ENCODE results near the gene FOXI3. TPM values are rescaled to one million over a fixed set of nuclear protein-coding genes. Genes with fewer than 3 reads are reported as not detected.
"Not testable (repeated sequence)": the region's sequence is repeated elsewhere in the genome, so short reads cannot be mapped to it uniquely, and the experiment has no call there.

The FOXI3 gene
- total RNA-seq, 4 donors from 2014 or later, result not detected

GRCh38 chr2:88429929-88430328 lies 22.6 kb downstream of the FOXI3 start:
- H3K4me1 ChIP-seq, result no peaks in the 10 kb centered on the region
- DNase-seq (ENCODE audit: extremely low spot score), result no peak
- H3K27me3 ChIP-seq, result no peaks in the 10 kb centered on the region
- H3K9me3 ChIP-seq, result no peaks in the 10 kb centered on the region
- H3K27ac ChIP-seq (replicated peaks in 1 of 4), result no peak overlapping the region
- TF ChIP-seq, protein P1, sequence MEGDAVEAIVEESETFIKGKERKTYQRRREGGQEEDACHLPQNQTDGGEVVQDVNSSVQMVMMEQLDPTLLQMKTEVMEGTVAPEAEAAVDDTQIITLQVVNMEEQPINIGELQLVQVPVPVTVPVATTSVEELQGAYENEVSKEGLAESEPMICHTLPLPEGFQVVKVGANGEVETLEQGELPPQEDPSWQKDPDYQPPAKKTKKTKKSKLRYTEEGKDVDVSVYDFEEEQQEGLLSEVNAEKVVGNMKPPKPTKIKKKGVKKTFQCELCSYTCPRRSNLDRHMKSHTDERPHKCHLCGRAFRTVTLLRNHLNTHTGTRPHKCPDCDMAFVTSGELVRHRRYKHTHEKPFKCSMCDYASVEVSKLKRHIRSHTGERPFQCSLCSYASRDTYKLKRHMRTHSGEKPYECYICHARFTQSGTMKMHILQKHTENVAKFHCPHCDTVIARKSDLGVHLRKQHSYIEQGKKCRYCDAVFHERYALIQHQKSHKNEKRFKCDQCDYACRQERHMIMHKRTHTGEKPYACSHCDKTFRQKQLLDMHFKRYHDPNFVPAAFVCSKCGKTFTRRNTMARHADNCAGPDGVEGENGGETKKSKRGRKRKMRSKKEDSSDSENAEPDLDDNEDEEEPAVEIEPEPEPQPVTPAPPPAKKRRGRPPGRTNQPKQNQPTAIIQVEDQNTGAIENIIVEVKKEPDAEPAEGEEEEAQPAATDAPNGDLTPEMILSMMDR (IDR thresholded peaks at IDR 0.05), result no peak
- TF ChIP-seq EP300 (IDR thresholded peaks at IDR 0.05) (no peak), POLR2AphosphoS5 (IDR thresholded peaks at IDR 0.05) (no peak), POLR2A (IDR thresholded peaks at IDR 0.05; ENCODE audit: low read depth) (no peak)
- H3K4me3 ChIP-seq, result no peak overlapping the region
- WGBS, result 92% methylated on average over 7 of the region's 7 CpGs
- no peaks in the 10 kb centered on the region for H3K36me3 ChIP-seq
- intact Hi-C loops (cut with DNase I), result no loop called here

- intact Hi-C loops (cut with DNase I), result no loop called here
- H3K4me3 ChIP-seq, result no peak overlapping the region
- no peaks in the 10 kb centered on the region for H3K9me3 ChIP-seq
Measured at GRCh38 chr2:88423733-88424132, 28.8 kb downstream of the FOXI3 start.

GRCh38 chr2:88419051-88419450 lies 33.4 kb downstream of the FOXI3 start:
- 89% methylated on average over 9 of the region's 9 CpGs for WGBS
- H3K27me3 ChIP-seq; intact Hi-C loops (cut with DNase I); DNase-seq (ENCODE audit: extremely low spot score); H3K9me3 ChIP-seq; H3K27ac ChIP-seq (replicated peaks in 1 of 4); H3K4me3 ChIP-seq; H3K4me1 ChIP-seq; H3K36me3 ChIP-seq: not testable (repeated sequence)

More at GRCh38 chr2:88423733-88424132, 28.8 kb downstream of the FOXI3 start:
- peaks cover 0 to 3% (median 0%) of the 10 kb centered on the region in 4 donors for H3K27me3 ChIP-seq
- DNase-seq (ENCODE audit: extremely low spot score), result no peak
- no peak overlapping the region for H3K27ac ChIP-seq (replicated peaks in 1 of 4)
- TF ChIP-seq EP300 (IDR thresholded peaks at IDR 0.05), result no peak
- TF ChIP-seq POLR2A (IDR thresholded peaks at IDR 0.05; ENCODE audit: low read depth), result no peak
- TF ChIP-seq POLR2AphosphoS5 (IDR thresholded peaks at IDR 0.05), result no peak
- TF ChIP-seq, protein P1 (IDR thresholded peaks at IDR 0.05), result no peak
- H3K4me1 ChIP-seq, result no peaks in the 10 kb centered on the region
- 71% methylated on average over 2 of the region's 2 CpGs for WGBS
- H3K36me3 ChIP-seq, result no peaks in the 10 kb centered on the region

GRCh38 chr2:88416016-88416663 lies 36.4 kb downstream of the FOXI3 start:
- H3K9me3 ChIP-seq, result no peaks in the 10 kb centered on the region
- H3K4me3 ChIP-seq, result no peak overlapping the region
- H3K27me3 ChIP-seq, result peaks cover 0 to 3% (median 1%) of the 10 kb centered on the region in 4 donors
- H3K36me3 ChIP-seq, result no peaks in the 10 kb centered on the region
- DNase-seq (ENCODE audit: extremely low spot score), result no peak
- TF ChIP-seq, protein P1 (IDR thresholded peaks at IDR 0.05), result no peak
- intact Hi-C loops (cut with DNase I), result no loop called here
- H3K27ac ChIP-seq (replicated peaks in 1 of 4), result no peak overlapping the region
- H3K4me1 ChIP-seq, result no peaks in the 10 kb centered on the region
- 48% methylated on average over 6 of the region's 6 CpGs for WGBS

- WGBS, result 88% methylated on average over 5 of the region's 5 CpGs
- H3K4me3 ChIP-seq; DNase-seq (ENCODE audit: extremely low spot score); H3K27me3 ChIP-seq; H3K36me3 ChIP-seq; H3K27ac ChIP-seq (replicated peaks in 1 of 4); H3K4me1 ChIP-seq; intact Hi-C loops (cut with DNase I); H3K9me3 ChIP-seq: not testable (repeated sequence)
Measured at GRCh38 chr2:88408870-88409269, 43.6 kb downstream of the FOXI3 start.
